Ishikawa (cell line): ENCODE data around the gene AUTS2.

Source experiments
- CEBPB ChIP-seq: IDR thresholded peaks from 2 replicates; pipeline ENCODE4 v1.6.1; 2012
- CREB1 ChIP-seq: IDR thresholded peaks from 2 replicates; pipeline ENCODE4 v1.6.1; 2012; ENCODE audit warnings: low read depth
- EP300 ChIP-seq: IDR thresholded peaks from 2 replicates; pipeline ENCODE4 v1.6.1; 2012; ENCODE audit warnings: borderline replicate concordance
- NFIC ChIP-seq: IDR thresholded peaks from 2 replicates; pipeline ENCODE4 v1.6.1; 2012
- RAD21 ChIP-seq: IDR thresholded peaks from 2 replicates; pipeline ENCODE4 v1.6.1; 2012; ENCODE audit warnings: low read depth
- TAF1 ChIP-seq: IDR thresholded peaks from 2 replicates; pipeline ENCODE4 v1.6.1; 2012; ENCODE audit warnings: low read depth, mild to moderate bottlenecking
- TCF12 ChIP-seq: IDR thresholded peaks from 2 replicates; pipeline ENCODE4 v1.6.1; 2012; ENCODE audit warnings: low read depth
- ZBTB7A ChIP-seq: IDR thresholded peaks from 2 replicates; pipeline ENCODE4 v1.6.1; 2012; ENCODE audit warnings: low read depth
- TF ChIP-seq, protein P1 (sequence below): IDR thresholded peaks from 2 replicates; pipeline ENCODE4 v1.6.1; 2012; ENCODE audit warnings: low read depth, mild to moderate bottlenecking
- TF ChIP-seq, protein P2 (sequence below): IDR thresholded peaks from 2 replicates; pipeline ENCODE4 v1.6.1; 2012
- TF ChIP-seq, protein P3 (sequence below): IDR thresholded peaks from 2 replicates; pipeline ENCODE4 v1.6.1; 2012

- no peak for TF ChIP-seq ZBTB7A
- TF ChIP-seq, protein P1, sequence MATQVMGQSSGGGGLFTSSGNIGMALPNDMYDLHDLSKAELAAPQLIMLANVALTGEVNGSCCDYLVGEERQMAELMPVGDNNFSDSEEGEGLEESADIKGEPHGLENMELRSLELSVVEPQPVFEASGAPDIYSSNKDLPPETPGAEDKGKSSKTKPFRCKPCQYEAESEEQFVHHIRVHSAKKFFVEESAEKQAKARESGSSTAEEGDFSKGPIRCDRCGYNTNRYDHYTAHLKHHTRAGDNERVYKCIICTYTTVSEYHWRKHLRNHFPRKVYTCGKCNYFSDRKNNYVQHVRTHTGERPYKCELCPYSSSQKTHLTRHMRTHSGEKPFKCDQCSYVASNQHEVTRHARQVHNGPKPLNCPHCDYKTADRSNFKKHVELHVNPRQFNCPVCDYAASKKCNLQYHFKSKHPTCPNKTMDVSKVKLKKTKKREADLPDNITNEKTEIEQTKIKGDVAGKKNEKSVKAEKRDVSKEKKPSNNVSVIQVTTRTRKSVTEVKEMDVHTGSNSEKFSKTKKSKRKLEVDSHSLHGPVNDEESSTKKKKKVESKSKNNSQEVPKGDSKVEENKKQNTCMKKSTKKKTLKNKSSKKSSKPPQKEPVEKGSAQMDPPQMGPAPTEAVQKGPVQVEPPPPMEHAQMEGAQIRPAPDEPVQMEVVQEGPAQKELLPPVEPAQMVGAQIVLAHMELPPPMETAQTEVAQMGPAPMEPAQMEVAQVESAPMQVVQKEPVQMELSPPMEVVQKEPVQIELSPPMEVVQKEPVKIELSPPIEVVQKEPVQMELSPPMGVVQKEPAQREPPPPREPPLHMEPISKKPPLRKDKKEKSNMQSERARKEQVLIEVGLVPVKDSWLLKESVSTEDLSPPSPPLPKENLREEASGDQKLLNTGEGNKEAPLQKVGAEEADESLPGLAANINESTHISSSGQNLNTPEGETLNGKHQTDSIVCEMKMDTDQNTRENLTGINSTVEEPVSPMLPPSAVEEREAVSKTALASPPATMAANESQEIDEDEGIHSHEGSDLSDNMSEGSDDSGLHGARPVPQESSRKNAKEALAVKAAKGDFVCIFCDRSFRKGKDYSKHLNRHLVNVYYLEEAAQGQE = no peak
- TF ChIP-seq TAF1 = no peak
- no peak for TF ChIP-seq TCF12
- TF ChIP-seq, protein P2, sequence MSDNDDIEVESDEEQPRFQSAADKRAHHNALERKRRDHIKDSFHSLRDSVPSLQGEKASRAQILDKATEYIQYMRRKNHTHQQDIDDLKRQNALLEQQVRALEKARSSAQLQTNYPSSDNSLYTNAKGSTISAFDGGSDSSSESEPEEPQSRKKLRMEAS = no peak
- no peak for TF ChIP-seq EP300
- no peak for TF ChIP-seq NFIC
- TF ChIP-seq CEBPB = no peak
- TF ChIP-seq CREB1 = no peak
- TF ChIP-seq RAD21 = no peak
- TF ChIP-seq, protein P3, sequence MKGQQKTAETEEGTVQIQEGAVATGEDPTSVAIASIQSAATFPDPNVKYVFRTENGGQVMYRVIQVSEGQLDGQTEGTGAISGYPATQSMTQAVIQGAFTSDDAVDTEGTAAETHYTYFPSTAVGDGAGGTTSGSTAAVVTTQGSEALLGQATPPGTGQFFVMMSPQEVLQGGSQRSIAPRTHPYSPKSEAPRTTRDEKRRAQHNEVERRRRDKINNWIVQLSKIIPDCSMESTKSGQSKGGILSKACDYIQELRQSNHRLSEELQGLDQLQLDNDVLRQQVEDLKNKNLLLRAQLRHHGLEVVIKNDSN = no peak
Measured at GRCh38 chr7:69612981-69613380, 14.7 kb downstream of the AUTS2 start.
